ENCODE data around the gene NEK10.

DNA sequence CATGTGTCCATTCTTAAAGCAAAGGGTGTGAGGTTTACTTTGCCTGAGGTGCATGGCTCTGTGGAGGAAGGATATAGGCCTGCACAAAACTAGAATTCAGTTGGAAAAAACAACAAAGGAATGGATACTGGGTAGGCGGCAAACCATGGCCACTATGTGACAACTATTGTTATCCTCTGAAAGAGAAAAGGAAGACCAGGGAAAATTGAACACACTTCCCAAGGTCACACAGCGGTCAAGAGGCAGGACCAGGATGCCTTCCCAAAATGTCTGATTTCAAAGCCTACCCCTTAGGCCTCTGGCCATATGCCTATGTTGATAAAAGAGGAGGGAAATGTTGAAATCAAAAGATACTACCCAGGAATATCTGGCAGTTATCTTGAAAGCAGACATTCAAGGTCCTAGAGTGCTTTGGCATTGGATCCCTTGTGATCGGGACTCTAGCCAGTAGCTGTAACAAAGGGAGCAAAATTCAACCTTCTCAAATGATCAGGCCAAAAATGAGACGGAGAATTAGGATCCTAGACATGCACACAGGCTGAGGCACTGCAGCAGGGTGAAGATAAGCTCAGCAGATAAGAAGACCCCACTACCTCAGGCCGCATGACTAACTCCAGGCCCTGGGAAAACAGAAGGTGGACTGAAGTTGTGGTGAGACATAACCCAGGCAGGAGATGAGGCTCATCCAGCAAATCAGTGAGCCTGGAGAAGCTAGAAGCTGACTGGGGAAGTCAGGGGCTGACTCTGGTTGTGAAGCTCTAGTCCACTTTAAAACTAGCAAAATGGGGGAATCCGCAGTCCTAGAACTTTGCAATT lies 292.2 kb downstream of the NEK10 start:
- TF ChIP-seq, protein P1, sequence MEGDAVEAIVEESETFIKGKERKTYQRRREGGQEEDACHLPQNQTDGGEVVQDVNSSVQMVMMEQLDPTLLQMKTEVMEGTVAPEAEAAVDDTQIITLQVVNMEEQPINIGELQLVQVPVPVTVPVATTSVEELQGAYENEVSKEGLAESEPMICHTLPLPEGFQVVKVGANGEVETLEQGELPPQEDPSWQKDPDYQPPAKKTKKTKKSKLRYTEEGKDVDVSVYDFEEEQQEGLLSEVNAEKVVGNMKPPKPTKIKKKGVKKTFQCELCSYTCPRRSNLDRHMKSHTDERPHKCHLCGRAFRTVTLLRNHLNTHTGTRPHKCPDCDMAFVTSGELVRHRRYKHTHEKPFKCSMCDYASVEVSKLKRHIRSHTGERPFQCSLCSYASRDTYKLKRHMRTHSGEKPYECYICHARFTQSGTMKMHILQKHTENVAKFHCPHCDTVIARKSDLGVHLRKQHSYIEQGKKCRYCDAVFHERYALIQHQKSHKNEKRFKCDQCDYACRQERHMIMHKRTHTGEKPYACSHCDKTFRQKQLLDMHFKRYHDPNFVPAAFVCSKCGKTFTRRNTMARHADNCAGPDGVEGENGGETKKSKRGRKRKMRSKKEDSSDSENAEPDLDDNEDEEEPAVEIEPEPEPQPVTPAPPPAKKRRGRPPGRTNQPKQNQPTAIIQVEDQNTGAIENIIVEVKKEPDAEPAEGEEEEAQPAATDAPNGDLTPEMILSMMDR (conservative IDR thresholded peaks at IDR 0.05; ENCODE audit: low read depth, low read length): no peak
- no peak for TF ChIP-seq EZH2 (IDR thresholded peaks at IDR 0.05; ENCODE audit: borderline replicate concordance, low read depth, low read length, poor library complexity, severe bottlenecking)
